HepG2 (cell line): ENCODE results near the gene ERO1A. TPM values are rescaled to one million over a fixed set of nuclear protein-coding genes. Genes with fewer than 3 reads are reported as not detected.

Source experiments
- ATM ChIP-seq: fragments of 450-650 bp; IDR thresholded peaks from 2 replicates; pipeline ENCODE4 v1.7.1; 2017; ENCODE audit warnings: mild to moderate bottlenecking, borderline replicate concordance
- CEBPZ ChIP-seq: IDR thresholded peaks from 2 replicates; pipeline ENCODE4 v1.6.1; 2012; ENCODE audit warnings: low read length, improper control_type of control experiment
- CREBL2 ChIP-seq: sonication (generic); formaldehyde crosslinking; IDR thresholded peaks from 2 replicates; pipeline ENCODE4 v1.8.1; 2023; ENCODE audit warnings: missing genetic modification reagents, mild to moderate bottlenecking, borderline replicate concordance
- FOXO4 ChIP-seq: sonication (generic); formaldehyde crosslinking; conservative IDR thresholded peaks from 2 replicates; pipeline ENCODE4 v1.8.1; 2023; ENCODE audit warnings: missing genetic modification reagents
- JUND ChIP-seq: sonication (generic); formaldehyde crosslinking; IDR thresholded peaks from 2 replicates; pipeline ENCODE4 v1.8.0; 2022; ENCODE audit warnings: mild to moderate bottlenecking, missing genetic modification reagents
- MAX ChIP-seq: IDR thresholded peaks from 2 replicates; pipeline ENCODE4 v1.6.1; 2012; ENCODE audit warnings: inconsistent platforms
- MIXL1 ChIP-seq: IDR thresholded peaks from 2 replicates; pipeline ENCODE4 v1.6.1; 2016
- NFKB2 ChIP-seq: sonication (generic); formaldehyde crosslinking; IDR thresholded peaks from 2 replicates; pipeline ENCODE4 v1.4.0; 2020; ENCODE audit warnings: missing genetic modification reagents, borderline replicate concordance
- RFXAP ChIP-seq: sonication (generic); formaldehyde crosslinking; IDR thresholded peaks from 2 replicates; pipeline ENCODE4 v1.4.0; 2020; ENCODE audit warnings: missing genetic modification reagents, borderline replicate concordance
- SP4 ChIP-seq: sonication (generic); formaldehyde crosslinking; IDR thresholded peaks from 2 replicates; pipeline ENCODE4 v1.8.1; 2023; ENCODE audit warnings: mild to moderate bottlenecking, missing genetic modification reagents
- SRSF9 ChIP-seq: fragments of 200-400 bp; formaldehyde crosslinking; IDR thresholded peaks from 2 replicates; pipeline ENCODE4 v1.6.1; 2018; ENCODE audit warnings: borderline replicate concordance, mild to moderate bottlenecking, low read depth, low read length; ENCODE audit not compliant: insufficient read depth, poor library complexity, severe bottlenecking
- TSC22D2 ChIP-seq: sonication (generic); formaldehyde crosslinking; IDR thresholded peaks from 2 replicates; pipeline ENCODE4 v1.5.1; 2020; ENCODE audit warnings: missing genetic modification reagents, mild to moderate bottlenecking, borderline replicate concordance
- ZBTB7A ChIP-seq: sonication (generic); formaldehyde crosslinking; IDR thresholded peaks from 2 replicates; pipeline ENCODE4 v1.8.0; 2022; ENCODE audit warnings: mild to moderate bottlenecking, missing genetic modification reagents
- ZNF280B ChIP-seq: sonication (generic); formaldehyde crosslinking; IDR thresholded peaks from 2 replicates; pipeline ENCODE4 v1.5.0; 2020; ENCODE audit warnings: missing genetic modification reagents, mild to moderate bottlenecking, borderline replicate concordance
- ZNF343 ChIP-seq: sonication (generic); formaldehyde crosslinking; IDR thresholded peaks from 2 replicates; pipeline ENCODE4 v1.4.0; 2020; ENCODE audit warnings: mild to moderate bottlenecking, missing genetic modification reagents
- ZNF350 ChIP-seq: sonication (generic); formaldehyde crosslinking; IDR thresholded peaks from 2 replicates; pipeline ENCODE4 v1.4.0; 2020; ENCODE audit warnings: mild to moderate bottlenecking, low read depth, missing genetic modification reagents, borderline replicate concordance
- ZNF577 ChIP-seq: sonication (generic); formaldehyde crosslinking; IDR thresholded peaks from 2 replicates; pipeline ENCODE4 v1.4.0; 2020; ENCODE audit warnings: mild to moderate bottlenecking, low read depth, missing genetic modification reagents, borderline replicate concordance
- ZNF816 ChIP-seq: sonication (generic); formaldehyde crosslinking; IDR thresholded peaks from 2 replicates; pipeline ENCODE4 v1.8.0; 2022; ENCODE audit warnings: missing genetic modification reagents, mild to moderate bottlenecking, borderline replicate concordance
- ZSCAN12 ChIP-seq: sonication (generic); formaldehyde crosslinking; IDR thresholded peaks from 2 replicates; pipeline ENCODE4 v1.9.0; 2021; ENCODE audit warnings: mild to moderate bottlenecking, missing genetic modification reagents
- ZSCAN21 ChIP-seq: sonication (generic); formaldehyde crosslinking; IDR thresholded peaks from 2 replicates; pipeline ENCODE4 v1.8.0; 2022; ENCODE audit warnings: mild to moderate bottlenecking, missing genetic modification reagents, moderate library complexity, borderline replicate concordance
- ZSCAN5A ChIP-seq: sonication (generic); formaldehyde crosslinking; IDR thresholded peaks from 2 replicates; pipeline ENCODE4 v1.8.0; 2022; ENCODE audit warnings: mild to moderate bottlenecking, missing genetic modification reagents, borderline replicate concordance
- polyA plus RNA-seq, 8 experiments: library from polyadenylated mRNA; depleted of rRNA in 3 of 8; stranded (reverse) in 7 of 8; unstranded in 1 of 8; fragments of >200 nt; fragmentation: Illumina TruSeq in 4 of 8; extraction: Trizol in 4 of 8; gene quantifications; 2 replicates each; pipeline versions ENCODE4 v1.2.1 to v1.2.3, GENCODE V29; 2011 to 2016; ENCODE audit warnings: low read depth in 4 of 8, missing spikeins in 1 of 8, mixed read lengths in 1 of 8; ENCODE audit not compliant: insufficient read depth in 1 of 8
- total RNA-seq, 5 experiments: library from RNA; depleted of rRNA; stranded (reverse); fragments of >200 nt; fragmentation: Illumina TruSeq; extraction: Trizol; gene quantifications; 2 replicates each; pipeline ENCODE4 v1.2.3, GENCODE V29; 2016; ENCODE audit warnings: low read depth in 1 of 5

Gene ERO1A
- total and polyA plus RNA-seq, 2 of the 13 experiments (the other 11 are each of a cell fraction or from before 2014, with no cell fraction given), result 60.3 to 137 TPM

GRCh38 chr14:52695481-52696091, at the start of gene ERO1A (continued):
- TF ChIP-seq TSC22D2 (no peak), SP4 (CRISPR knock-in tag) (no peak), CEBPZ (no peak), ZNF350 (no peak), FOXO4 (CRISPR knock-in tag) (0 out of 2 replicates have a peak, but pooled peaks have one; percentile 61), NFKB2 (CRISPR knock-in tag) (no peak; the same call in 1 of the 2 replicates), ZBTB7A (CRISPR knock-in tag) (0 out of 2 replicates have a peak, but pooled peaks have one; percentile 59), SRSF9 (no peak), ZSCAN12 (CRISPR knock-in tag) (0 out of 2 replicates have a peak, but pooled peaks have one; percentile 69), ZNF343 (CRISPR knock-in tag) (0 out of 2 replicates have a peak, but pooled peaks have one; percentile 2), ZNF280B (CRISPR knock-in tag) (no peak), ZNF577 (CRISPR knock-in tag) (no peak), RFXAP (CRISPR knock-in tag) (no peak; the same call in 1 of the 2 replicates), ZSCAN5A (CRISPR knock-in tag) (no peak), MAX (no peak; the same call in 1 of the 2 replicates), JUND (CRISPR knock-in tag) (no peak), ATM (no peak), CREBL2 (CRISPR knock-in tag) (no peak), ZSCAN21 (CRISPR knock-in tag) (no peak), ZNF816 (CRISPR knock-in tag) (peak; percentile 50; the same call in 1 of the 2 replicates), MIXL1 (no peak)
